Cardiac muscle cell (in vitro differentiated cells and primary cell): ENCODE results near the gene PLD6. TPM values are rescaled to one million over a fixed set of nuclear protein-coding genes. Genes with fewer than 3 reads are reported as not detected.

Source experiments
- DNase-seq, 2 donors: peaks; one replicate each; pipeline versions ENCODE4 v3.0.0 to v3.0.0-alpha.2; 2010 to 2017; ENCODE audit warnings: low read depth in 1 of 2, low spot score in 1 of 2
- H3K27ac ChIP-seq: fragments of 200-600 bp; sonication (generic); 2 replicates; pipeline ENCODE4 v1.5.1; 2016
- H3K27me3 ChIP-seq: fragments of 200-600 bp; sonication (generic); 2 replicates; pipeline ENCODE4 v1.6.0; 2016; ENCODE audit warnings: control low read depth
- H3K36me3 ChIP-seq: fragments of 200-600 bp; sonication (generic); 2 replicates; pipeline ENCODE4 v1.5.1; 2016; ENCODE audit warnings: control low read depth
- H3K4me1 ChIP-seq: fragments of 200-600 bp; sonication (generic); 2 replicates; pipeline ENCODE4 v1.8.1; 2017; ENCODE audit warnings: low read depth, mild to moderate bottlenecking, mixed run types
- H3K4me3 ChIP-seq: fragments of 200-600 bp; sonication (generic); 2 replicates; pipeline ENCODE4 v1.5.1; 2016; ENCODE audit warnings: mild to moderate bottlenecking
- H3K9me3 ChIP-seq: fragments of 200-600 bp; sonication (generic); 2 replicates; pipeline ENCODE4 v1.5.1; 2017; ENCODE audit warnings: low read depth, mild to moderate bottlenecking, control low read depth
- CTCF ChIP-seq: IDR thresholded peaks from 2 replicates; pipeline ENCODE4 v1.5.1; 2012; ENCODE audit warnings: low read depth, mild to moderate bottlenecking, low read length
- polyA plus RNA-seq: library from polyadenylated mRNA; unstranded; fragments of >200 nt; fragmentation: Nextera tagmentation; extraction: Ambion mirVana; gene quantifications from 2 replicates; pipeline ENCODE4 v1.2.1, GENCODE V29; 2016
- total RNA-seq: library from RNA; depleted of rRNA; stranded (reverse); fragments of >200 nt; gene quantifications from 2 replicates; pipeline ENCODE4 v1.2.3, GENCODE V29; 2016

Gene PLD6
- total and polyA plus RNA-seq, 2 experiments from 2014 or later = 0.51 to 1.1 TPM

GRCh38 chr17:17229416-17230384 lies 23.6 kb upstream of the PLD6 start:
- H3K36me3 ChIP-seq = peaks cover 26% of the 10 kb centered on the region
- no peak for TF ChIP-seq CTCF

GRCh38 chr17:17228521-17229279 lies 22.6 kb upstream of the PLD6 start:
- peaks cover 29% of the 10 kb centered on the region for H3K36me3 ChIP-seq
- H3K27ac ChIP-seq = no peak overlapping the region
- no peak overlapping the region for H3K4me3 ChIP-seq
- DNase-seq = no peak
- no peaks in the 10 kb centered on the region for H3K4me1 ChIP-seq
- H3K27me3 ChIP-seq = no peaks in the 10 kb centered on the region
- no peak for TF ChIP-seq CTCF
- no peaks in the 10 kb centered on the region for H3K9me3 ChIP-seq

More at GRCh38 chr17:17229416-17230384, 23.6 kb upstream of the PLD6 start:
- Histone ChIP-seq H3K27me3 (no peaks in the 10 kb centered on the region), H3K9me3 (no peaks in the 10 kb centered on the region), H3K4me1 (no peaks in the 10 kb centered on the region), H3K4me3 (no peak overlapping the region), H3K27ac (no peak overlapping the region)
- DNase-seq = no peak

GRCh38 chr17:17227608-17228520 lies 21.7 kb upstream of the PLD6 start:
- no peak for DNase-seq
- H3K27me3 ChIP-seq = no peaks in the 10 kb centered on the region
- TF ChIP-seq CTCF = no peak
- H3K9me3 ChIP-seq = no peaks in the 10 kb centered on the region
- H3K4me3 ChIP-seq = no peak overlapping the region
- no peaks in the 10 kb centered on the region for H3K4me1 ChIP-seq
- no peak overlapping the region for H3K27ac ChIP-seq
- H3K36me3 ChIP-seq = peaks cover 29% of the 10 kb centered on the region

GRCh38 chr17:17226451-17227265 lies 20.5 kb upstream of the PLD6 start:
- no peak overlapping the region for H3K4me3 ChIP-seq
- peaks cover 29% of the 10 kb centered on the region for H3K36me3 ChIP-seq
- H3K27ac ChIP-seq = no peak overlapping the region
- no peaks in the 10 kb centered on the region for H3K9me3 ChIP-seq
- TF ChIP-seq CTCF = no peak
- no peak for DNase-seq
- H3K27me3 ChIP-seq = no peaks in the 10 kb centered on the region
- H3K4me1 ChIP-seq = no peaks in the 10 kb centered on the region
